Activated naive CD4-positive, alpha-beta T cell treated with anti-CD3 and anti-CD28 coated beads, Interleukin-2, amount 10 ng/mL, durations not matched to agents 7 days and 5 days (primary cell): Measurements from ENCODE around the gene GAREM2.

Source experiments
- CTCF ChIA-PET: fragments of 350-600 bp; sonication (Branson Sonifier 250); formaldehyde crosslinking; loops from one replicate; lab custom pipeline; 2021; ENCODE audit warnings: antibody characterized with exemption; lab: Charles Lee
- DNase-seq: peaks from one replicate; pipeline ENCODE4 v3.0.0-alpha.2; 2020
- H3K27ac Mint-ChIP-seq: one replicate; pipeline ENCODE4 v1.8.0; 2021; ENCODE audit warnings: mild to moderate bottlenecking, moderate library complexity, mixed read lengths
- H3K27me3 Mint-ChIP-seq: one replicate; pipeline ENCODE4 v1.8.0; 2021; ENCODE audit warnings: mild to moderate bottlenecking, mixed read lengths
- H3K36me3 Mint-ChIP-seq: one replicate; pipeline ENCODE4 v1.8.0; 2021; ENCODE audit warnings: mixed read lengths
- H3K4me1 Mint-ChIP-seq: one replicate; pipeline ENCODE4 v1.8.0; 2021; ENCODE audit warnings: mixed read lengths
- H3K4me3 Mint-ChIP-seq: one replicate; pipeline ENCODE4 v1.8.0; 2021; ENCODE audit warnings: mild to moderate bottlenecking, moderate library complexity, mixed read lengths
- H3K9me3 Mint-ChIP-seq: one replicate; pipeline ENCODE4 v1.8.0; 2021; ENCODE audit warnings: mixed read lengths

GAREM2 gene

GRCh38 chr2:26187114-26187513, 14.2 kb downstream of the GAREM2 start:
- H3K36me3 Mint-ChIP-seq: peaks cover 5% of the 10 kb centered on the region
- H3K9me3 Mint-ChIP-seq: no peaks in the 10 kb centered on the region
- H3K4me3 Mint-ChIP-seq: peak overlapping the region; percentile 29
- peaks cover 28% of the 10 kb centered on the region for H3K27me3 Mint-ChIP-seq
- no peak overlapping the region for H3K27ac Mint-ChIP-seq
- peaks cover 18% of the 10 kb centered on the region for H3K4me1 Mint-ChIP-seq
- no peak for DNase-seq
- CTCF ChIA-PET: no interaction called here

- no peak for DNase-seq
- CTCF ChIA-PET: no interaction called here
- H3K36me3 Mint-ChIP-seq: peaks cover 5% of the 10 kb centered on the region
- no peak overlapping the region for H3K4me3 Mint-ChIP-seq
- no peaks in the 10 kb centered on the region for H3K9me3 Mint-ChIP-seq
- peaks cover 18% of the 10 kb centered on the region for H3K4me1 Mint-ChIP-seq
- H3K27me3 Mint-ChIP-seq: peaks cover 23% of the 10 kb centered on the region
- no peak overlapping the region for H3K27ac Mint-ChIP-seq
These were observed 14.7 kb downstream of the GAREM2 start for GRCh38 chr2:26187537-26188104.

GRCh38 chr2:26189123-26189522, 16.2 kb downstream of the GAREM2 start:
- Mint-ChIP-seq H3K27me3 (peaks cover 12% of the 10 kb centered on the region), H3K27ac (peak overlapping the region; percentile 67), H3K4me3 (no peak overlapping the region), H3K9me3 (no peaks in the 10 kb centered on the region), H3K36me3 (peaks cover 14% of the 10 kb centered on the region), H3K4me1 (peaks cover 13% of the 10 kb centered on the region)
- DNase-seq: no peak
- CTCF ChIA-PET: interaction anchor here (1.3 to 1.6 kb wide), 2 partner anchors 18 to 54 kb away, joined by 3 read pairs; no protein-coding TSS in a partner anchor

GRCh38 chr2:26189751-26190150, 16.9 kb downstream of the GAREM2 start:
- Mint-ChIP-seq H3K36me3 (peaks cover 20% of the 10 kb centered on the region), H3K4me3 (no peak overlapping the region), H3K27me3 (peaks cover 12% of the 10 kb centered on the region), H3K4me1 (peaks cover 13% of the 10 kb centered on the region), H3K27ac (no peak overlapping the region), H3K9me3 (no peaks in the 10 kb centered on the region)
- CTCF ChIA-PET: interaction anchor here (1.3 to 1.6 kb wide), 2 partner anchors 18 to 54 kb away, joined by 3 read pairs; no protein-coding TSS in a partner anchor
- no peak for DNase-seq

- Mint-ChIP-seq H3K4me1 (peaks cover 11% of the 10 kb centered on the region), H3K4me3 (no peak overlapping the region), H3K36me3 (peaks cover 25% of the 10 kb centered on the region), H3K9me3 (no peaks in the 10 kb centered on the region), H3K27ac (peak overlapping the region; percentile 33), H3K27me3 (peaks cover 9% of the 10 kb centered on the region)
- no peak for DNase-seq
- CTCF ChIA-PET: interaction anchor here (1.6 kb wide), 1 partner anchor 19 kb away, joined by 3 read pairs; no protein-coding TSS in a partner anchor
These were observed 17.5 kb downstream of the GAREM2 start for GRCh38 chr2:26190369-26190768.

- CTCF ChIA-PET: interaction anchor here (0.6 kb wide), 2 partner anchors 52 to 487 kb away, joined by 3 read pairs; no protein-coding TSS in a partner anchor
- H3K9me3 Mint-ChIP-seq: no peaks in the 10 kb centered on the region
- peaks cover 27% of the 10 kb centered on the region for H3K36me3 Mint-ChIP-seq
- peaks cover 3% of the 10 kb centered on the region for H3K4me1 Mint-ChIP-seq
- H3K27me3 Mint-ChIP-seq: no peaks in the 10 kb centered on the region
- H3K27ac Mint-ChIP-seq: no peak overlapping the region
- DNase-seq: no peak
- H3K4me3 Mint-ChIP-seq: no peak overlapping the region
These were observed 18.6 kb downstream of the GAREM2 start for GRCh38 chr2:26191316-26192159.

GRCh38 chr2:26193578-26194231, 20.8 kb downstream of the GAREM2 start:
- Mint-ChIP-seq H3K4me1 (no peaks in the 10 kb centered on the region), H3K27me3 (no peaks in the 10 kb centered on the region), H3K9me3 (no peaks in the 10 kb centered on the region), H3K36me3 (peaks cover 42% of the 10 kb centered on the region), H3K4me3 (no peak overlapping the region), H3K27ac (no peak overlapping the region)
- CTCF ChIA-PET: no interaction called here
- DNase-seq: no peak

- no peak for DNase-seq
- Mint-ChIP-seq H3K4me3 (no peak overlapping the region), H3K36me3 (peaks cover 52% of the 10 kb centered on the region), H3K27ac (no peak overlapping the region), H3K27me3 (no peaks in the 10 kb centered on the region), H3K4me1 (no peaks in the 10 kb centered on the region), H3K9me3 (no peaks in the 10 kb centered on the region)
- CTCF ChIA-PET: interaction anchor here (1.5 kb wide), 1 partner anchor 11 kb away, joined by 3 read pairs; no protein-coding TSS in a partner anchor
These were observed 22.4 kb downstream of the GAREM2 start for GRCh38 chr2:26195040-26195984.

- no peak for DNase-seq
- no peak overlapping the region for H3K4me3 Mint-ChIP-seq
- CTCF ChIA-PET: no interaction called here
- peaks cover 58% of the 10 kb centered on the region for H3K36me3 Mint-ChIP-seq
- H3K27me3 Mint-ChIP-seq: no peaks in the 10 kb centered on the region
- H3K27ac Mint-ChIP-seq: no peak overlapping the region
- no peaks in the 10 kb centered on the region for H3K4me1 Mint-ChIP-seq
- H3K9me3 Mint-ChIP-seq: no peaks in the 10 kb centered on the region
These were observed 24.0 kb downstream of the GAREM2 start for GRCh38 chr2:26196683-26197418.

- CTCF ChIA-PET: interaction anchor here (0.6 kb wide), 1 partner anchor 67 kb away, joined by 4 read pairs; no protein-coding TSS in a partner anchor
- H3K4me3 Mint-ChIP-seq: no peak overlapping the region
- DNase-seq: no peak
- peaks cover 62% of the 10 kb centered on the region for H3K36me3 Mint-ChIP-seq
- H3K27me3 Mint-ChIP-seq: no peaks in the 10 kb centered on the region
- H3K27ac Mint-ChIP-seq: no peak overlapping the region
- no peaks in the 10 kb centered on the region for H3K9me3 Mint-ChIP-seq
- no peaks in the 10 kb centered on the region for H3K4me1 Mint-ChIP-seq
These were observed 24.6 kb downstream of the GAREM2 start for GRCh38 chr2:26197516-26197915.

GRCh38 chr2:26202981-26203490, 30.1 kb downstream of the GAREM2 start:
- Mint-ChIP-seq H3K27me3 (no peaks in the 10 kb centered on the region), H3K36me3 (peaks cover 40% of the 10 kb centered on the region), H3K27ac (no peak overlapping the region), H3K9me3 (no peaks in the 10 kb centered on the region), H3K4me3 (no peak overlapping the region), H3K4me1 (no peaks in the 10 kb centered on the region)
- DNase-seq: no peak
- CTCF ChIA-PET: no interaction called here

GRCh38 chr2:26203906-26204305, 31.0 kb downstream of the GAREM2 start:
- Mint-ChIP-seq H3K4me3 (no peak overlapping the region), H3K27me3 (no peaks in the 10 kb centered on the region), H3K27ac (no peak overlapping the region), H3K4me1 (no peaks in the 10 kb centered on the region), H3K9me3 (no peaks in the 10 kb centered on the region), H3K36me3 (peaks cover 35% of the 10 kb centered on the region)
- no peak for DNase-seq
- CTCF ChIA-PET: no interaction called here

GRCh38 chr2:26212011-26212410, 39.1 kb downstream of the GAREM2 start:
- H3K27me3 Mint-ChIP-seq: no peaks in the 10 kb centered on the region
- no peaks in the 10 kb centered on the region for H3K9me3 Mint-ChIP-seq
- H3K36me3 Mint-ChIP-seq: peaks cover 45% of the 10 kb centered on the region
- no peak overlapping the region for H3K4me3 Mint-ChIP-seq
- H3K4me1 Mint-ChIP-seq: no peaks in the 10 kb centered on the region
- DNase-seq: no peak
- H3K27ac Mint-ChIP-seq: no peak overlapping the region
- CTCF ChIA-PET: interaction anchor here (1.3 kb wide), 1 partner anchor 220 kb away, joined by 3 read pairs; no protein-coding TSS in a partner anchor
